Measurements from ENCODE around the gene ARID5B. TPM values are rescaled to one million over a fixed set of nuclear protein-coding genes. Genes with fewer than 3 reads are reported as not detected.

The ARID5B gene
- total RNA-seq, 1 experiment from 2014 or later, result 0.04 TPM

GRCh38 chr10:61921143-61921542, 19.6 kb downstream of the ARID5B start:
- Histone ChIP-seq H2BK15ac (ENCODE audit: low read depth, low read length) (no peak overlapping the region), H3K18ac (ENCODE audit: insufficient read length, low read depth, low read length) (no peak overlapping the region), H3K4me1 (ENCODE audit: insufficient read depth, low read length) (no peaks in the 10 kb centered on the region), H3K79me1 (ENCODE audit: insufficient read depth, low read depth, low read length, poor library complexity, severe bottlenecking) (no peaks in the 10 kb centered on the region), H3K4me2 (ENCODE audit: insufficient read depth, insufficient read length, low read length) (no peak overlapping the region), H3K9ac (ENCODE audit: extremely low read depth, insufficient read length, low read length) (no peak overlapping the region), H4K8ac (replicated peaks; ENCODE audit: insufficient read length, low read depth, low read length) (no peak overlapping the region), H2BK12ac (ENCODE audit: insufficient read length, low read depth, low read length) (no peak overlapping the region), H2AFZ (ENCODE audit: low read length) (no peak overlapping the region), H4K91ac (ENCODE audit: insufficient read length, low read depth, low read length) (no peak overlapping the region), H2BK120ac (ENCODE audit: low read depth, low read length, poor library complexity, severe bottlenecking) (no peak overlapping the region), H3K23me2 (ENCODE audit: insufficient read length, low read depth, low read length, poor library complexity, severe bottlenecking) (no peaks in the 10 kb centered on the region), H2BK20ac (ENCODE audit: low read depth, low read length, poor library complexity, severe bottlenecking) (no peak overlapping the region), H3T11ph (ENCODE audit: low read length) (no peak overlapping the region), H3K14ac (ENCODE audit: insufficient read depth, low read length) (no peak overlapping the region), H4K5ac (ENCODE audit: insufficient read length, low read depth, low read length) (no peak overlapping the region), H2AK5ac (ENCODE audit: insufficient read length, low read length) (no peak overlapping the region), H3K4ac (ENCODE audit: low read depth, low read length) (no peak overlapping the region), H3K27ac (ENCODE audit: insufficient read length, low read depth, low read length) (no peak overlapping the region), H3K56ac (ENCODE audit: insufficient read length, low read depth, low read length) (no peak overlapping the region), H3K23ac (ENCODE audit: insufficient read length, low read depth, low read length) (no peak overlapping the region), H2BK5ac (ENCODE audit: insufficient read length, low read length) (no peak overlapping the region), H3K9me3 (ENCODE audit: control insufficient read depth, low read depth, low read length) (no peaks in the 10 kb centered on the region), H3K27me3 (ENCODE audit: insufficient read depth, low read length) (no peaks in the 10 kb centered on the region), H4K20me1 (ENCODE audit: control insufficient read depth, insufficient read depth, insufficient read length) (no peaks in the 10 kb centered on the region), H3K79me2 (ENCODE audit: insufficient read depth, low read length) (no peaks in the 10 kb centered on the region)
- TF ChIP-seq CTCF (conservative IDR thresholded peaks at IDR 0.05), result no peak
- Mint-ChIP-seq H3K4me3 (no peak overlapping the region), H3K27ac (no peak overlapping the region), H3K36me3 (ENCODE audit: insufficient read depth in 1 of 3, low read depth in 3 of 3) (no peaks in the 10 kb centered on the region), H3K27me3 (ENCODE audit: low read depth) (peaks cover 3% of the 10 kb centered on the region), H3K4me1 (peaks cover 0 to 3% of the 10 kb centered on the region in 2 experiments; a peak in 3 of 4 replicates), H3K9me3 (no peaks in the 10 kb centered on the region)
- DNase-seq, result no peak
- WGBS (ENCODE audit: extremely low coverage, insufficient read length, low lambda C conversion rate), result no CpG with 5 or more reads among the region's 2 CpGs
